GM19328 (cell line): ENCODE measurements around the gene PPHLN1.

ENCODE experiments used
- ATAC-seq: cut with Tn5 transposase; IDR thresholded peaks from one replicate; pipeline ENCODE4 v1.9.1; 2021; ENCODE audit warnings: mild to moderate bottlenecking, moderate library complexity; ENCODE audit not compliant: unreplicated experiment

The PPHLN1 gene

GRCh38 chr12:42325653-42326474, at the start of gene PPHLN1, which contains the start of gene ZCRB1:
TSS of gene PPHLN1 (plus strand) at chr12:42326167. CDS start at chr12:42335903, 9,736 bp downstream.
TSS of gene ZCRB1 (minus strand) at chr12:42326094. CDS start at chr12:42324102, 1,992 bp downstream.
- peak; percentile 92 for ATAC-seq

GRCh38 chr12:42277396-42278127, 48.4 kb upstream of the PPHLN1 start:
- no peak for ATAC-seq

GRCh38 chr12:42278128-42278510, 47.8 kb upstream of the PPHLN1 start:
- no peak for ATAC-seq

GRCh38 chr12:42281278-42281677, 44.7 kb upstream of the PPHLN1 start:
- no peak for ATAC-seq

- no peak for ATAC-seq
Measured at GRCh38 chr12:42281844-42282243, 44.1 kb upstream of the PPHLN1 start.

GRCh38 chr12:42282294-42282693, 43.7 kb upstream of the PPHLN1 start:
- ATAC-seq = no peak

- no peak for ATAC-seq
Measured at GRCh38 chr12:42283739-42284138, 42.2 kb upstream of the PPHLN1 start.

- no peak for ATAC-seq
Measured at GRCh38 chr12:42284157-42284556, 41.8 kb upstream of the PPHLN1 start.

- no peak for ATAC-seq
Measured at GRCh38 chr12:42284876-42285275, 41.1 kb upstream of the PPHLN1 start.

GRCh38 chr12:42285431-42285830, 40.5 kb upstream of the PPHLN1 start:
- ATAC-seq = no peak

GRCh38 chr12:42286741-42287140, 39.2 kb upstream of the PPHLN1 start:
- no peak for ATAC-seq

GRCh38 chr12:42288544-42288943, 37.4 kb upstream of the PPHLN1 start:
- no peak for ATAC-seq

- no peak for ATAC-seq
Measured at GRCh38 chr12:42291680-42292079, 34.3 kb upstream of the PPHLN1 start.

GRCh38 chr12:42296503-42297109, 29.4 kb upstream of the PPHLN1 start:
- no peak for ATAC-seq

- ATAC-seq = no peak
Measured at GRCh38 chr12:42298887-42299286, 27.1 kb upstream of the PPHLN1 start.

GRCh38 chr12:42299392-42300308, 26.3 kb upstream of the PPHLN1 start:
- ATAC-seq = peak; percentile 80

GRCh38 chr12:42306297-42306696, 19.7 kb upstream of the PPHLN1 start:
- no peak for ATAC-seq

GRCh38 chr12:42308390-42308789, 17.6 kb upstream of the PPHLN1 start:
- no peak for ATAC-seq

- no peak for ATAC-seq
Measured at GRCh38 chr12:42309996-42310395, 16.0 kb upstream of the PPHLN1 start.

GRCh38 chr12:42315108-42315507, 10.9 kb upstream of the PPHLN1 start:
- ATAC-seq = no peak

- ATAC-seq = no peak
Measured at GRCh38 chr12:42320796-42321195, 5.2 kb upstream of the PPHLN1 start.
